Hepatic stellate cell (primary cell): ENCODE results near the gene FAM210A.

Source experiments
- DNase-seq: peaks from one replicate; pipeline ENCODE4 v3.0.0; 2011; ENCODE audit warnings: low spot score

The FAM210A gene

DNA sequence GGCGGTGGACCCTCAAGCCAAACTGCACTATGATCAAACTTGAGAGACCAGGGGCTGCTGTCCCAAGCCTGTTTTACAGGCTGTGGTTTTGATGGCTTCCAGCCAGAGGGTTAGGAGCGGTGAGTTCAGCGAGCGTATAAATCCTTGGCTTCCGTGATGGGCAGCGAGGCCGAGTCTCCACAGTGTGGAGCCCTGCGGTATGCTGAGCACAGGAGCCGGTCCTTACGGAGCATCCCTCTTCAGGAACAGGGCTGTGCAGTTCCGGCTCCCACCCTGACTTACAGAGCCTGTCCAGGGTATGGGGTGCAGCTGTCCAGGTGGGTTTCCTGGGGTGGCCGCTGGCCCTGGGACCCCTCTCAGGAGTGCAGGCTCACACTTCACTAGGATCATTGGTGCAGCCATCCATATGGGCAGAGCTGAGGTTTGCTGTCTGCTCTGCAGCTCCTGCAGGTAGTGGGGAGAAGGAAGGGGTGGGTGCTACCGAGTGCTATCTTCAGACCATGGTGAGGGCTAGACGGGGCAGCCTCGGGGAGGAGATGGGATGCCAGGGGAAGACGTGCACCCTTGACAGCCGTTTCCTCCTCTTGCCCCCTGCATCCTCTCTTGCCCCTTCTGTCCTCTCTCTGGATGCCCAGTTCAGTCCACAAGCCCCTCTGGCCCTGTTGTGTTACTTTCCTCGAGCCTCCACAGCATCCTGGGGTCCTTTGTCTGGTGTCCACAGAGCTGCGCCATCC is 104.3 kb downstream of the FAM210A start:
- DNase-seq: no peak

DNA sequence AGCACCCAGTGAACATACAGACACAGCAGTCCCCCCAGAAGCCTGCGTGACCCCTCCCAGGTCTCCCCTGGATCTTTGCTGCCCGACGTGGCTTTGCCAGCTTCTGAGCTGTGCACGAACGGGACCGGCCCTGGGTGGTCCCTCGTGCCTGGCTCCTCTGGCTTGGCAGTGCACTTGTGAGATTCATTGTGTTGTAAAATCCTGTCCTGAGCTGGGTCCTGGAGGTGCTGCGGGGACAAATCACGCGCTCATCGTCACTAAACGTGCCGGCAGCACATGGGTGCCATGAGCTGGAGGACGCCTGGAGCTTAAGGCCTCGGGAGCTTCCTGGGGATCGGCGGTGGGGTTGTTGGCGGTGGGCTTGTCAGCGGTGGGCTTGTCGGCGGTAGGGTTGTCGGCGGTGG is 104.9 kb downstream of the FAM210A start:
- no peak for DNase-seq

- DNase-seq: no peak
Observed at GRCh38 chr18:13620818-13621445, 105.4 kb downstream of the FAM210A start.

DNA sequence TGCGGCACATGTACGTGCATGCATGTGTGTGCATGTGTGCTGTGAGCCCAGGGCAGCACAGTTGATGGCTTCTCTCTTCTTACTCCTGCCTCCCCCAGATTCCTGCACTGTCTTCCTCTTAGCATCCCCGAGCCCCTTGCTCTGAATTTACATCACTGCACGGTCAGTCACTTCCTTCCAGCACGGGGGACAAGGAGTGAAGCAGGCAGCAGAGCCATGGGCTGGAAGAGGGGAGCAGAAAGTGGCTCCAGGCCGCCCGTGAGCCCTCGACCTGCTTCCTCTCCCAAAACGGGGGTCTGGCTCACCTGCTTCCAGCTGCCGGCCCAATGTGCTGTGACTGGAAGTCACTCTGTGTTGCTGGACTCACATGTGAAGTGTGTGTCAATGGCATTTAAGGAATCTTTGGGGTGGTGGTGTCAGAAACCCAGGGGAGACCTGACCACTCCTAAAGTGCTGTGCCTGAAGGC is 106.1 kb downstream of the FAM210A start:
- DNase-seq: no peak

- no peak for DNase-seq
Observed at GRCh38 chr18:13619505-13620205, 106.7 kb downstream of the FAM210A start.

DNA sequence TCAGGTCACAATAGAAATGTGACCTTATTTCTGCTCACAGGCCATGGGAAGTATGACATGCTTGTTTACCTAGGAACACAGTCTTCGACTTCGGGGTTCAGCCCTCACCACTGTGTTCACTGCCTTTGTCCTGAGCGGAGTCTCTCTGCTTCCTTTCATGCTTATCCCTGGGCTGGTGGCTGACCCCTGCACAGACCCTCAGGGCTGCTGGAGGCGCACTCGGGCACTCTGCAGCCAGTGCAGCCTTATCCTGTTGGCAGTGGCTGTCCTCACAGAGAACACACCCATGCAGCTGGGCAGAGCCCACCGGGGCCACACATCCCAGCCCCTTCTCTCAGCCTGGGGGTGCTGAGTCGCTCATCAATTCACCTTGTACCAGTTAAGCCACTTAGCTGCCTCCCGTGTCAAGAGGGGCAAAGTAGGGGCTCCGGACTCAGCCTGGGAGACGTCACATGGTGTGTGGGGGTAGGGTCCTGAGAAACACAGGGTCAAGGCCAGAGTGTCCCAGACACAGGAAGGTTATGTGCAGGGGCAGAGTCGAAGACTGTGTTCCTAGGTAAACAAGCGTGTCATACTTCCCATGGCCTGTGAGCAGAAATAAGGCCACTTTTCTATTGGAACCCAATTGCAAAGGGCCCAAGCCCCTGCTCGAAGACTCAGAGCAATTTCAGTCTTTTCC is 107.5 kb downstream of the FAM210A start:
- no peak for DNase-seq

DNA sequence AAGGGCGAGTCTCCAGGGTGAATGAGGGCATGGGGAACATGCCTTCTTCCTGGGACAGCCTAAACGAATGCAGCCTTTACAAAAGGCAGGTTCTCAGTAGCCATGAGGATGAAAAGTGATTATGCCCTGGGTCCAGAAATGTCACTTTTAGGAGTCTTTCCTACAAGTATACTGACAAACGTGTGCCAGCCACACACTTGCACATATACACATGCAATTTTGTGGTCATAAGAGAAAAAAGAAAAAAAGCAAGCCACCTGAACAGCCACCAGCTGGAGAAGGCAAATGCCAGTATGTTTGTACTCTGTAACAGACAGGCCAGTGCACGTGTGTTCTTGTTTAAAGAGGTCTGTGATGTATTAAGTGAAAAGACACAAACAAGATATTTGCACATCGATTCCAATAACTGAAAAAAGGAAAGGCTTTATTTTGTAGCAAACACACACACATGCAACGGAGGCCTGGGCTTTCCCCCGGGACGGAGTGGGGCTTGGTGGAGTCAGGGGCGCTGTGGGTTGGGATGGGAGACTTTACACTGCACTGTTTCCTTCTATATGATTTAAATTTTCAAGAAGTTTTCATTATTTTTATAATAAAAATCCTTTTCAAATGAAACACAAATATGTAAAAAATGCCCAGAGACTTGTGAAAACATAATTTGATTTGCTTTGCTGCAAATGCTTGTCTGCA is 108.4 kb downstream of the FAM210A start:
- DNase-seq: no peak

- DNase-seq: no peak
Observed at GRCh38 chr18:13616525-13617035, 109.8 kb downstream of the FAM210A start.

GRCh38 chr18:13616041-13616440 is 110.3 kb downstream of the FAM210A start:
- no peak for DNase-seq

GRCh38 chr18:13615432-13615861 is 110.9 kb downstream of the FAM210A start:
- no peak for DNase-seq

DNA sequence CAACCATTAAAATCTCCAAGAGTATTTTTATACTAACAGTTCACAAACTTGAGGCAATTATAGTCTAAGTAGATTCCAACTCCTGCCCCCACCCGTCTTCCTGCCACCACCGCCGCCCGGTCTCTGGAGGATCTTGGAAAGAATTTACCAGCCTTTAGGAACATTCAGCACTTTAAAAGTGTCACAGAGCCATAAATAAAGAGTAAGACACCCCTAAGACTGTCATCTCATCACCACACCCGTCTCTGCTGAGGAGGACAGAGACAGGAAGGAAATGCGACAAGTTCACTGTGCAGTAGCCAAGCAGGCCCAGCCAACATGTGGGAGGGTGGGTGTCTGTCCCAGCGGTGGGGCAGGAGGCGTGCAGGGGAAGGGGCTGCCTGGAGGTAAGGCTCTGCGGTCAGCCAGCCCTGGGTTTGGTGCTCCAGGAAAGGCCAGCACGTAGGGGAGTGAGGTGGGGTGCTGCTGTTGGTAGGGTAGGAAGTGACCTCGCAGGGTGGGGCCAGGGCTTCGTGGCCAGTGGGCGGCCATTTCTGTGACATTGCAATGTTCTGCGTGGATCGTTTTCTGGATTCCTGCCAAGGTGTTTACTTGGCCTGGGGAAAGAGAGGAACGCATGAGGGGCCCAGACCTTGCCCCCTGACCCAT is 111.6 kb downstream of the FAM210A start:
- DNase-seq: no peak

DNA sequence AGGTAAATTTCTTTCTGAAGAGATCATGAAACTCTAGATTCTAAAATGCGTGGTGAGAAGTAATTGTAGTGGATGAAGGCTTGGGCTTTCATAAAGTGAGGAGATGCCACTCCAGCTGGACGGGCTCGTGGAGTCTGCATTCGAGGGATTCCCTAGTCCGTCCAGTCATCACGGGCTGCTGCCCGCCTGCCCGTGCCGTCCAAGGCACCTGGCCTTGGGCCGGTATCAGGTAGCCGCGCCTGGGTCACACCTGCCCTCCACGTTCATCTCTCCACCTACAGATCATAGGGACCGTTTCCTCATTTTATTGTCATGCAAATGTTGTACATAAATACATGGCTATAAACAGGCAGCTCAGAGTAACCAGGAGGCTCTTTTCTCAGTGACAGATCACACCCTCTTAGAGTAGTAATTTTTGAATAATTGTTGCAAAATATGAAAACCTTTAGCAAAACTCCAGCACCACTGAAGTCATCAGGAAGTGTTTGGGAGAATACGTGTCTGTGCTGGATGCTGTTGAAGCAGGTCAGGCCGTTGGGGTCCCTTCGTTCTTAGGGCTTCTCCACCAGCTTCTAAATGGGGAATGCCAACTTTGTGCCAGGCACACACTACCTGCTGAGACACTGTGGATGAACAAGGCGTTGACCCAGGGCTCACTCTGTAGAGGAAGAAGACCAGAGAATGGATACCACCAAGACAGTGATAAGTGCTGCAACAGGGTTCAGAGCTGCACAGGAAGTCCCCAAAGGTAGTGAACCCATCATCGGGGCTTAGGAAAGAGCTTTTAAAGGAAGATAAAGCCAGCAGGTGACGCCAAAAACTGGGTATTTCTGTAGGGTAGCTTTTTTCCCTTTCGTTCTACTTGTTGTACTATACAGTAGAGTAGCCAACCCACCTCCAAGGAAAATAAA is 112.5 kb downstream of the FAM210A start:
- DNase-seq: no peak
